Uterus (tissue), 2 donors: ENCODE data around the gene PSME3IP1.

Experiments
- CTCF ChIP-seq, 4 experiments: fragments of 200-600 bp in 2 of 4; fragments of 450-650 bp in 2 of 4; sonication (generic) in 2 of 4; IDR thresholded peaks; one replicate each; pipeline ENCODE4 v1.5.1; 2016 to 2019; ENCODE audit warnings: antibody characterized with exemption in 4 of 4, mild to moderate bottlenecking in 2 of 4, moderate library complexity in 1 of 4
- POLR2A ChIP-seq, 2 donors: fragments of 450-650 bp; IDR thresholded peaks; one replicate each; pipeline ENCODE4 v1.6.1; 2016; ENCODE audit warnings: antibody characterized with exemption in 2 of 2, mild to moderate bottlenecking in 1 of 2, moderate library complexity in 1 of 2

- no peak for TF ChIP-seq CTCF (IDR thresholded peaks at IDR 0.05)
- TF ChIP-seq POLR2A (IDR thresholded peaks at IDR 0.05): no peak
These were observed 17.6 kb upstream of the PSME3IP1 start for GRCh38 chr16:57203451-57203850.
